Lower leg skin (tissue), 3 donors: ENCODE data around the gene ZNF512.

Source experiments
- CTCF ChIP-seq, 3 donors: fragments of 450-650 bp; IDR thresholded peaks; one replicate each; pipeline ENCODE4 v1.5.1; 2016; ENCODE audit warnings: antibody characterized with exemption in 3 of 3, mild to moderate bottlenecking in 3 of 3, moderate library complexity in 2 of 3
- POLR2A ChIP-seq, 2 donors: fragments of 450-650 bp; IDR thresholded peaks; one replicate each; pipeline ENCODE4 v1.6.1; 2016 to 2017; ENCODE audit warnings: antibody characterized with exemption in 2 of 2, mild to moderate bottlenecking in 1 of 2, moderate library complexity in 1 of 2

GRCh38 chr2:27661371-27661770, 78.5 kb downstream of the ZNF512 start:
- TF ChIP-seq CTCF (IDR thresholded peaks at IDR 0.05) (no peak), POLR2A (IDR thresholded peaks at IDR 0.05) (no peak)
